NCI-H2171 treated with DMSO at 0.1 percent for 48 hours (cell line): ENCODE data around the gene STK40.
A peak's percentile ranks its signal among the peaks of the same experiment; 100 is the strongest.

Experiments
- DNase-seq: peaks from one replicate; lab custom pipeline; 2025; lab: John Stamatoyannopoulos, UW

Gene STK40

DNA sequence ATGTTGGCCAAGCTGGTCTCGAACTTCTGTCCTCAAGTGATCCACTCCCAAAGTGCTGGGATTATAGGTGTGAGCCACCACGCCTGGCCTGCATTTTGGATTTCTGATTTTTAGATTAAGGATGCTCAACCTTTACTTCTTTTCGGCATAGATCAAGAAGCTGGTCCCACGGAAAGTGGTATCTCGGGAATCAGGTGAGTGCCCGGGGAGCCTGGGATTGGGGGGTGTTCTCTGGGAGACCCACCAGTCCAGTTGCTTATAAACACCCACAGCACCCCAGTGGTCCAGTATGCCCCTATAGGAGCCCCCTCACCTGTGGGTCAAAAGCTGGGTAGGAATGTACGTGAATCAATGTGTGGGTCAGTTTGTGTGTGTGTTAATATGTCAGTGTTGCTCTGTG lies 76.3 kb downstream of the STK40 start:
- DNase-seq, result no peak

DNA sequence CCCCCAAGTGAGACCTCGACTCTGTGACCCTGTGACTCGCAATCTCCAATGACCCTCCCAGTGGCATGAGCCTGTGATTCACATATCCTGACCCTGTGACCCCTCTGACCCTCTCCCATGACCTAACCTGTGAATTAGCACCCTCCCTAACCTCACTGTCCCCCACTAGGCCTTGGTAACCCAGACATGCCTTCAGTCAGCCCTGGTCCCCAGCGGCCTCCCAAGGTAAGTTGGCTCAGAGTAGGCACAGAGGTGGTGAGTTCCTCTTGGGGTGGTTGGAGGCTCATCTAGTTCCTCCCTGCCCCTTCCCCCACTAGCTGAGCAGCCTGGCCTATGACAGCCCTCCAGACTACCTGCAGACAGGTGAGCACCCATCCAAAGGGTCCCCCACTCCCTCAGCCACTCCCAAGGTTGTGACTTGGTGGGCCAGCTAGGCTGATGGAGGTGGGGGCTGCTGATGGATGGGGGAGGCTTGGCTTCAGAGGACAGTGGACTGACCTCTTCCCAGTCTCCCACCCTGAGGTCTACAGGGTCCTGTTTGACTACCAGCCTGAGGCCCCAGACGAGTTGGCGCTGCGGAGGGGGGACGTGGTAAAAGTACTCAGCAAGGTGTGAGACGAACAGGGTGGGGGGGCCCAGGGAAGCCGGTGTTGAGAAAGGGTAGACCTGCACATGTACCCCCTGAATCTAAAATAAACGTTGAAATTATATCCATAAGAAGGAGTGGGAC lies 78.0 kb downstream of the STK40 start:
- DNase-seq, result no peak

DNA sequence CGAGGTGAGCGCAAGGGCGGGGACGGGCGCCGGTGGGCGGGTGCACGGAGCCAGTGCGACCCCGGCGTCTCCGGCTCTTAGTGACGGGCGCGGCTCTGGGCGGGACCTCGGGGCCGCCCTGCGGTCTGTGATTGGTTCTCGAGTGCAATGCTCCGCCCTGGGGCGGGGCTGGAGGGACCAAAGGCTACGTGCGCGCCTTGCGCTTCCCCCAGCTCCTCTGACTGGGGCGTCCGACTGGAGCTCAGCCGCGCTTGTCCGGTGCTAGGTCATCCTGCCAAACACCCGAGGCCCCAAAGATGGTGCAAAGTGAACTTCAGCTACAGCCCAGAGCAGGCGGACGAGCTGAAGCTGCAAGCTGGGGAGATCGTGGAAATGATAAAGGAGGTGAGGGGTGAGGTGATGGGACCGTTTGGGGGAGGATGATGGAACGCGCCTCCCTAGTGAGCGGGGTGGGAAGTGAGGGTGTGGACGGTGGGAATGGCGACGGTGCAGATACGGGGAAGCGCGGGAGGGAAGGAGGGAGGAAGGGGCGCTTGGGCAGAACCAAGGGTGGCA lies 78.7 kb downstream of the STK40 start:
- DNase-seq, result peak; percentile 91

DNA sequence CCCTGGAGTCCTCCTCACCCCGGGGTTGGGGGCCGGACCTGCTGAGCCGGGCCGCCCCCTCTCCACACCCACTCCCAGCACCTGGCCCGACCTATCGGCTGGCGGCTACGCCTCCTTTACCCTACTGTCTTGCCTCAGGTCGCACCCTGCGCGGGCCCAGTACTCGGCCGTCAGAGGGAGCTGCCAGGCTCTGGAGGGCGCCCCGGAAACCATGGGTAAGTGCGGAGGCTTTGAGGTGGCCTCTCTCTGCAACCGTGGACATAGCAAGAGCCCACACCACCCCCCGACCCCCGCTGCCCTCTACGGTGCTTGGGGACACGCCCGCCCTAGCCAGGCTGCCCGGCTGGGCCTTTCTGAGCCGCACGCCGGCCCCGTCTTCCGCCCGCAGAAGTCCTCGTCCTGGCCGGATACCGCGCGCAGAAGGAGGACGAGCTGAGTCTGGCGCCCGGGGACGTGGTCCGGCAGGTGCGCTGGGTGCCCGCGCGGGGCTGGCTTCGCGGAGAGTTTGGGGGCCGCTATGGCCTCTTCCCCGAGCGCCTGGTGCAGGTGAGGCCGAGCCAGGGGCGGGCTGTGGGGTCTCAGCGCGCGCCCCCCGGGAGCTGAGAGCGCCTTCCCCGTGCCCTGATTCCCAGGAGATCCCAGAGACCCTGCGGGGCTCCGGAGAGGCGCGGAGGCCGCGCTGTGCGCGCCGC lies 79.4 kb downstream of the STK40 start, which contains the start of gene SH3D21:
Gene SH3D21 (plus strand): TSS at position 159 of the 692 bp plus-strand sequence. CDS start 53 bp downstream, at position 212.
- peak; percentile 59 for DNase-seq

DNA sequence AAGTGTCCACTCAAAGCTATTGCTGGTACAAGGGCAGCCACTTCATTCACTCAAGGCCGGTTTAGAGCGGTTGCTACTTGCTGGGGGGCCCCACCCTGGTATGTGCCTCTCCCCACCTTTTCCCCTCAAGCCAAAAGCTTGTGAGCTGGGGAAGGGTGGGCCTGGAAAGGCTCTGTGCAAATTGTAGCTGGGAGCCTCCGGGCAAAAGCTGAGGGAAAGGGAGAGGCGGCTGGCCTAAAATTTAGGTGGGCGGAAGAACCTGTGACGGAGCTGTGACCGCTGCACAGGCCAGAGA lies 79.9 kb downstream of the STK40 start:
- no peak for DNase-seq

DNA sequence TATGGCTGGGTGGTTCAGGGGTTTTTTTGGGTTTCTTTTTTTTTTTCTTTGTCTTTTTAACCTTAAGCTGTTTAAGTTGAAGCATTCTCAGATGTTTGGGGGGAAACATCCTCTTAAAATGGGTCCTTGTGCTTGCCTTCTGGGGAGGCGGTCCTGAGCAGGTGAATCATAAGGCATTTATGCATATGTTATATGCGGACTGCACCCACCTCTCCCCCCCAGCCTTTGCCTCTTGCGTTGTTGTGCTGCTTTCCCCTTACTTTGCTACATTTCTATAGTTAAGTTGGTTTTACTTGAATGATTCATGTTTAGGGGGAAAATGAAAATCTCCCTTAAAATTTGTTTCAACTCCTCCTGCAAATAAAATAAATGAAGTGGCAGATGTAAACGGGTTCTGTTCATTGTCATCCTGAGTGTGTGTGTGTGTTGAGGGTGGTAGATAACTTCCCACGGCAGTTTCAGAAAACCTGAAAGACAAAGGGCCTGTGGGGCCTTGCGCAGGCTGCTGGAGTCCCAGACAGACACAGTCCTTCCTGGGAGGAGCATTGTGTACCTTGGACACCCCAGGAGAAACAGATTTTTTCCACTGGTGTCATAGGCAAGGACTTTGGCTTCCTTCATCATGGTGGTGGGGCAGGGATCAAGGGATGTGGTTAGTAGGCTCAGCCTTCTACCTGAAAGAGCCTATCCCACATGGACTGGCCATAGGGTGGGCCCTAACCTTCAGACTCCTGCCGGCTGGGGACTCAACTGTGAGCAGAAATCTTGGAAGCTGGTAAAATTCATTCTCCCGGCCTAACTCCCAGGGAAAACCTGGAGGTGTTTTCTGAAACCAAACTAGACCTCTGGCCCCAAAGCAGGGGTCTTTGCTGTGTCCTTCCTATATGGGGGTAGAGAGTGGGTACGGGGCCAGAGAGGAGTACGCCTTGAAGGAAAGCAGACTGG lies 80.5 kb downstream of the STK40 start:
- DNase-seq, result no peak

DNA sequence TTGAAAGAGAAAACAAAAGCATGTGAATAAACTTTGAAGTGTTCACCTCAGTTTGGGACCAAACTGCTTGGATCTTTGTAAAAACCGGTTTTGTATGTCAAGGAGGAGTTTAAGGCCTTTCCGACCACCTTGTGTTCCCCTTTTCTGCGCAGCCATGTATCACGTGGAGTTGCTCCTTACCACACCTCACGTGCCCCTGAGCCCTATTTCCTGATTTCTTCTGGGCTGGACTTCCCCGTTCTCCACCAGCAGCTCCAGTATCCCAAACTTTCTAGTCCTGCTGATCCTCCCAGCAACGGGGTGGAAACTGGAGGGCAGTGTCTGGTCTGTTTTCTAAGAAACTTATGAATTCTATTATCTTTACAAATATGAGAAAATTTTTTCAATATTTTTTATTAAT lies 81.2 kb downstream of the STK40 start:
- no peak for DNase-seq

DNA sequence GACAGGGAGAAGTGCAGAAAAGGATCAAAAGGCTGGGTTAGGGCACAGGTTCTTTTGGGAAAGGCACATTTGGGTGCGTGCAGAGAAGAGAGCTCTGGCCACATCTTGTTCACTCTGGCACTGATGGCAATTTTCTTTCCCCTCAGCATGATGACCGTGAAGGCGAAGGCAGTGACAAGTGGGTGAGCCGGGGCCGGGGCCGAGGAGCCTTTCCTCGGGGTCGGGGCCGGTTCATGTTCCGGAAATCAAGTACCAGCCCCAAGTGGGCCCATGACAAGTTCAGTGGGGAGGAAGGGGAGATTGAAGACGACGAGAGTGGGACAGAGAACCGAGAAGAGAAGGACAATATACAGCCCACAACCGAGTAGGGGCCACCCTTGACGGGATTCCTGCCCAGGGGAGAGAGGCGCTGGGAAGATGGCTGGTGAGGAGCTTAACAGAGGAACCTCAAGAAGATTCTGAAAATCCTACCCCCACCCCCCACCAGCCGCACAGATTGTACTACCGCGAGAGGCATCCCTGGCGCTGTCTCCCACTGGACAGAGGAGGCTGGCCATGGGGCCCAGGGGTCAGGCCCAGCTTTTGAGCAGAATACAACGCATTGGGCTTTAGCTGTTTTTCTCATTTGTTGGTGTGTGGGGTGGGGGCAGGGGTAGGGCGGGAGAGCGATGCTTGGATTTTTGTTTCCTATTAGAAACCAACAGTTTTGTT lies 81.9 kb downstream of the STK40 start:
- DNase-seq, result no peak

DNA sequence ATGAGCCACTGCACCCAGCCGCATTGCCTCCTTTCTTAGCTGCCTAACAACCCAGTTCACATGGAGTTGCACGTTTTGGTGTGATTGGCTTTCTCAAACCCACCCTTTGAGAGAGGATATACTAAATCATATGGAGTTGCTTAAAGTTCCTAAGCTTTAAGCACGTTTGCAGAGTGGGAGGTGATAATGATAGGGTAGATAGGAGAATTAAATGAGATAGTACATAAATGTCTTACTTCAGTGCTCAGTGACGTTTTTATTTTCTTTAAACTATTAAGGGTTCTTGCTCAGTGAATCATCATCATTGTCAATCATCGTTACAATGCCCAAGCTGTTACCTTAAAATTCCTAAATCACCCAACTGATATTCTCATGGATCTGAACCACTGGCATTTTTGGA lies 82.5 kb downstream of the STK40 start:
- no peak for DNase-seq

DNA sequence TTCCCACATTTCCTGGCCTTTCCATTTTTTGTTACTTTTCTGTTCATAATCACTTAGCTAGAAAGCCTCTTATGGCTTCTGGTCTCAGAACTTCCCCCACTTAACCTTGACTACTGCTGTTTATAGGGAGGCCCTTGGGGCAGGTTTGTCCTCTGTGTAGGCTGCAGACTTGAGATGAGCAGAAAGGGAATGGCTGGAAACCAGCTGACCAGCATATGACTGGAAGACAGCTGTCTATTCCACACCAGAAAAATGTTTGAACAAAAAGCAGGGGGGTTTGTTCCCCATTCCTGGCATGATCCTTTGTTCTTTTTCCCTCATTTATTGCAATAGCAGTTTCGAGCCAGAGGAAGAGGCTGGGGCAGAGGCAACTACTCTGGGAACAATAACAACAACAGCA lies 84.5 kb downstream of the STK40 start:
- DNase-seq, result no peak

DNA sequence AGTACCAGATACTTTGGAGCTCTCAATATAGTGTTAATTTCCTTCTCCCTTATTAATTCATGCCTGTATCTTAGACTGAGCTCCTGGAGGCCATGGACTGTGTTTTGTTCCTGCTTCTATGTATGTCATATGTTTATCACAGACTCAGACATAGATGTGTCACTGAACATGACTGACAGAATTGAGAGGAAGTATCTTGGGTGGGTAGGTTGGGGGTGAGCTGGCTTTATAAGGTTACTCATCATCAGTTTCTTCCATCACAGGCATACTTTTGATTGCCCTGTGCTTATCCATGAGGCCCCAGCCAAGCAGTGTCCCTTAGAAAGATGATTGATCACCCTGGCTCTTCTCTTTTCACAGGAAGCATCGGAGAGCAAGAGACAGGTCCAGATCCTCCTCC lies 85.2 kb downstream of the STK40 start:
- no peak for DNase-seq

DNA sequence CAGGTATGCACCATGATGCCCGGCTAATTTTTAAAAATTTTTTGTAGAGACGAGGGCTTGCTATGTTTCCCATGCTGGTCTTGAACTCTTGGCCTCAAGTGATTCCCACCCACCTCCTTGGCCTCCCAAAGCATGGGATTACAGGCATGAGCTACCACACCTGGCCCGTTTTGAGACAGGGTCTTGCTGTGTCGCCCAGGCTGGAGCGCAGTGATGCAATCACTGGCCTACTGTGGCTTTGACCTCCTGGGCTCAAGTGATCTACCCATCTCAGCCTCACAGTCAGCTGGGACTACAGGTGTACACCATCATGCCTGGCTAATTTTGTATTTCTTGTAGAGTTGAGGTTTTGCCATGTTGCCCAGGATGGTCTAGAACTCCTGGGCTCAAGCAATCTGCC lies 87.1 kb downstream of the STK40 start:
- DNase-seq, result no peak

DNA sequence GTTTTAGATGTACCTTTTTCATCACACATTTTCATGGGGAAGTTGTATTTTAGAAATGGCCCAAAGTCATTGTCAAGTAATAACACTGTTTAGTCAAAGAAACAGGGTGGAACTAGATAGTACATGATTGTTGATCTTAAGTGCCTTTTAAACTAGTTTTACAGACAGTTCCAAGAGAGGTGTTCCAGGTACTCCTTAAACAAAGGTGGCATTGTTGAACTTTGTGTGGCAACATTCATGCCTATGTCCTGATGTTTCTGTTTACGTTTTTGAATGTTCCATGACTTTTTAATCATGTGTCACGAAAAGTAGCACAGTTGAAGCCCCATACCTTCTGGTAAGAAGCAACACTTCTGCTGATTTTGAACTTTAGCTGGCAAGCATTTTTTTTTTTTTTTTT lies 88.7 kb downstream of the STK40 start:
- no peak for DNase-seq

DNA sequence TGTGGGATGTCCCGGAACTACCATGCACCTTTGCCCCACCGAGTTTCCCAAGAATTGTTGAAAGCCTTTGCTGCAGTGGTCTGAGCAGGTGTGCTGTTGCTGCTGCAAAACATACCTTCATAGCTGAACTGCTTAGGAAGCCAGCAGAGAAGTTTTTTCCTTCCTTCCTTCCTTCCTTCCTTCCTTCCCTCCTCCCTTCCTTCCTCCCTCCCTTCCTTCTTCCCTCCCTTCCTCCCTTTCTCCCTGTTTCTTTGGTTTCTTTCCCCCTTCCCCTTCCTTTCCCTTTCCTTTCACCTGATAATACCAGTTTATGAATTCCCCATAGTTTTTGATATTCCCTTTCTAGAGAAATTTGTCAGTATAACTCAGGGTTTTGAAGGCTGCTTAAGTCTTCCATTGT lies 90.3 kb downstream of the STK40 start:
- no peak for DNase-seq
